MM.1S (cell line): ENCODE measurements around the gene TNPO3.

Source experiments
- EZH2 ChIP-seq: fragments of 300-600 bp; sonication (generic); optimal IDR thresholded peaks from 2 replicates; pipeline ENCODE3; 2017; ENCODE audit warnings: low read depth, mild to moderate bottlenecking, antibody characterized with exemption, low read length, mixed read lengths
- EZH2phosphoT487 ChIP-seq: fragments of 300-600 bp; sonication (generic); IDR thresholded peaks from 2 replicates; pipeline ENCODE4 v1.6.1; 2018; ENCODE audit warnings: antibody characterized with exemption, low read length
- TF ChIP-seq, protein P1 (sequence below): fragments of 300-600 bp; sonication (generic); IDR thresholded peaks from 2 replicates; pipeline ENCODE4 v1.5.1; 2016; ENCODE audit warnings: antibody characterized with exemption, low read length, mixed read lengths

DNA sequence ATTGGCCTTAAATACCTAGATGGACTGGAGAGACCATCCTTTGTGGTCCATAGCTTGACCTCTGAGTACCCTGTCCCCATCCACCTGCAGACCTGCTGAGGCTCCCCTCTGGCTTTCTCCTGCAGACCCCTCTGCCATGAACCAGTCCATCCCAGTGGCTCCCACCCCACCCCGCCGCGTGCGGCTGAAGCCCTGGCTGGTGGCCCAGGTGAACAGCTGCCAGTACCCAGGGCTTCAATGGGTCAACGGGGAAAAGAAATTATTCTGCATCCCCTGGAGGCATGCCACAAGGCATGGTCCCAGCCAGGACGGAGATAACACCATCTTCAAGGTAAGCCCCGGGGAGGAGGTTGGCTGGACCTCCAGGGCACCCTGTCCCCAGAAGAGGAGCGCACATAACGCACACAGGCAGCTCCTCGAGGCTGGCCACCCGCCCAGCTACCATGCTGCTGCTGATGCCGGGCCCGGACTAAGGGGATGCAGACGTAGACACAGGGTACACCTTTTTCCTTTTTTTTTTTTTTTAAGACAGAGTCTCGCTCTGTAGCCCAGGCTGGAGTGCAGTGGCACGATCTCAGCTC is 112.9 kb downstream of the TNPO3 start:
- TF ChIP-seq, protein P1, sequence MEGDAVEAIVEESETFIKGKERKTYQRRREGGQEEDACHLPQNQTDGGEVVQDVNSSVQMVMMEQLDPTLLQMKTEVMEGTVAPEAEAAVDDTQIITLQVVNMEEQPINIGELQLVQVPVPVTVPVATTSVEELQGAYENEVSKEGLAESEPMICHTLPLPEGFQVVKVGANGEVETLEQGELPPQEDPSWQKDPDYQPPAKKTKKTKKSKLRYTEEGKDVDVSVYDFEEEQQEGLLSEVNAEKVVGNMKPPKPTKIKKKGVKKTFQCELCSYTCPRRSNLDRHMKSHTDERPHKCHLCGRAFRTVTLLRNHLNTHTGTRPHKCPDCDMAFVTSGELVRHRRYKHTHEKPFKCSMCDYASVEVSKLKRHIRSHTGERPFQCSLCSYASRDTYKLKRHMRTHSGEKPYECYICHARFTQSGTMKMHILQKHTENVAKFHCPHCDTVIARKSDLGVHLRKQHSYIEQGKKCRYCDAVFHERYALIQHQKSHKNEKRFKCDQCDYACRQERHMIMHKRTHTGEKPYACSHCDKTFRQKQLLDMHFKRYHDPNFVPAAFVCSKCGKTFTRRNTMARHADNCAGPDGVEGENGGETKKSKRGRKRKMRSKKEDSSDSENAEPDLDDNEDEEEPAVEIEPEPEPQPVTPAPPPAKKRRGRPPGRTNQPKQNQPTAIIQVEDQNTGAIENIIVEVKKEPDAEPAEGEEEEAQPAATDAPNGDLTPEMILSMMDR, result no peak
- TF ChIP-seq EZH2phosphoT487 (no peak), EZH2 (no peak)
